Glomerular visceral epithelial cell (primary cell): ENCODE data around the gene HSPA5.
"Not testable (repeated sequence)": the region's sequence is repeated elsewhere in the genome, so short reads cannot be mapped to it uniquely, and the experiment has no call there.

Experiments
- DNase-seq: peaks from one replicate; pipeline ENCODE4 v3.0.0-alpha.2; 2016; ENCODE audit errors: extremely low spot score

The HSPA5 gene

GRCh38 chr9:125241863-125242739, 958 bp upstream of the HSPA5 start:
- DNase-seq, result no peak

GRCh38 chr9:125240649-125240999, 519 bp downstream of the HSPA5 start:
- DNase-seq, result no peak

GRCh38 chr9:125239631-125240597, 1.2 kb downstream of the HSPA5 start:
- no peak for DNase-seq

GRCh38 chr9:125238915-125239446, 2.2 kb downstream of the HSPA5 start:
- DNase-seq, result no peak

- DNase-seq, result no peak
Measured at GRCh38 chr9:125238127-125238914, 2.8 kb downstream of the HSPA5 start.

- not testable (repeated sequence) for DNase-seq
Measured at GRCh38 chr9:125236520-125237159, 4.5 kb downstream of the HSPA5 start.

- no peak for DNase-seq
Measured at GRCh38 chr9:125235804-125236519, 5.2 kb downstream of the HSPA5 start.

- not testable (repeated sequence) for DNase-seq
Measured at GRCh38 chr9:125234099-125234498, 7.0 kb downstream of the HSPA5 start.

- DNase-seq, result peak; percentile 85
Measured at GRCh38 chr9:125233678-125234077, 7.5 kb downstream of the HSPA5 start.

GRCh38 chr9:125227761-125228160, 13.4 kb downstream of the HSPA5 start:
- DNase-seq, result no peak

GRCh38 chr9:125224858-125225257, 16.3 kb downstream of the HSPA5 start:
- DNase-seq, result not testable (repeated sequence)

GRCh38 chr9:125218621-125219020, 22.5 kb downstream of the HSPA5 start:
- DNase-seq, result no peak

- no peak for DNase-seq
Measured at GRCh38 chr9:125214186-125214585, 27.0 kb downstream of the HSPA5 start.

- no peak for DNase-seq
Measured at GRCh38 chr9:125204477-125204876, 36.7 kb downstream of the HSPA5 start.

- DNase-seq, result no peak
Measured at GRCh38 chr9:125202846-125203618, 38.1 kb downstream of the HSPA5 start.

GRCh38 chr9:125200216-125201047, 40.7 kb downstream of the HSPA5 start, which contains the start of gene RABEPK:
Gene RABEPK, plus strand, starts transcription at chr9:125200542. Its CDS starts 2,472 bp downstream, at chr9:125203014.
- peak; percentile 95 for DNase-seq

- DNase-seq, result not testable (repeated sequence)
Measured at GRCh38 chr9:125195591-125195990, 45.6 kb downstream of the HSPA5 start.

GRCh38 chr9:125194466-125194865, 46.7 kb downstream of the HSPA5 start:
- not testable (repeated sequence) for DNase-seq
